HG03039 (cell line): ENCODE measurements around the gene FGD3.

ENCODE experiments used
- ATAC-seq: cut with Tn5 transposase; IDR thresholded peaks from one replicate; pipeline ENCODE4 v1.9.1; 2021; ENCODE audit warnings: mild to moderate bottlenecking, moderate library complexity; ENCODE audit not compliant: unreplicated experiment

Gene FGD3

DNA sequence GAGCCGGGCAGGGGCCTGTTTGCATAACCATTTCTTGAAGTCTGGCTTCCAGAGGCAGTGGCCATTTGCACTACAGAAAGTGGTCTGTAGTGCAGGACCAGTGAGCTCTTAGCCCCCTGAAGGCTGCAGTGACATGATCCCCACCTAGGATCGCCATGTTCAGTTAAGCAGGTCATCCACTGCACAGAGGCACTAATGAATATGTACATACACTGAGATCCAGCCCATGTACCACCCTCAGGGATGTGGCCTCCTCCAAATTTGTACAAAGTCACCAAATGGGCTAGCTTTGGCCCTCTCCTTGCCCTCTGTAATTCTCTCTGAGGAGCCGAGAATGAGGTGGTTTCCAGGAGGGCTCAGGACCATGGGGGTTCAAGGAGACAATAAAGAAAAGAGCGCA lies 102.9 kb downstream of the FGD3 start:
- ATAC-seq, result no peak

DNA sequence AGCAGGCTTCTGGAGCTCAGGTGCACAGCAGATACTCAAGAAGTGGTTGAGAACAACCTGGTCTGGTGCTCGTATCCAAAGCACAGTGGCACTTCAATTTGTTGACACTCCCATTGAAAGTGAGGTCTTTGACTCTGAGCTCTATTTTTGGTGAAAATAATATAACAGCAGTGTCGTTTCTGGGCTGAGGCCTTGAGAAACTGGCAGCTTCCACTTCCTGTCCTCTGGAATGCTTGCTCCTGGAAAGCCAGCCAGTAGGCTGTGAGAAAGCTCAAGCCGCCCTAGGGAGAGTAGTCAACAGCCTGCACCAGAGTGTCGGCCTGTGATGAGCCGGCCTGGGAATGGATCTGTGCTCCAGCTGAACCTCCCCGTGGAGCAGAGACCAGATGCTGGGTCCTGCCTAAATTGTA lies 104.4 kb downstream of the FGD3 start:
- no peak for ATAC-seq

DNA sequence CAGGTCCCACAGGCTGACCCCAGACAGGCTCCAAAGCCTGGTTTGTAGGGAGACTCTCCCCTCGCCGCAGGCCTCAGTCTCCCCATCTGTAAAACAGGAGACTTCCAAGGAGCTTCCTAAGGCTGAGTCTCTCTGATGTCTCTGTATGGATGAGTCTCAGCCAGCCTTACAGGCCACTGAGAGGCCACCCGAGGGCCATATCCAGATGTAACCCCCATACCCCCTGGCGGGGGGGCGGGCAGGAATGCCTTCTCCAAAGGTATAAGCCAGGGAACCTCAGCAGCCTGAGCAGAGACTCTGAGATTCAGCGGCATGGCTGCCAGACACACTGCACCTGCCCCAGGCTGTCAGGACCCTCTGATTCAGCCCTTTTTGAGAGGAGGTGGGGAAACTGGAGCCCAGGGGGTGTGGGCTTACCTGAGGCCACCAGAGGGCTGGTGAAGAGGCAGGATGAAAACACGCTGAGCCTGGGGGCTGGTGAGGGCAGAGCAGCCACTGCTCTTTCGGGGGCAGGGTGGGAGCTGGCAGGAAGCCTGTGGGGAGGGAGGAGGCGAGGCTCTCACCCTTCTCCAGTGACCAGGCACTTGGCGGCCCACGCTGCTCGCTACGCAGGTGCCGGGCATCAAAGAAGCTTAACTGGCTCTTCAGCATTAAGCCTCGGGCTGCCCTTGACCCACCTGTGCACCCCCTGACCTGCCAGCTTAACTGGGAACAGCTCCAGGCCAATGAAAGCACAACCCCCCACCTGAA lies 105.6 kb downstream of the FGD3 start:
- ATAC-seq, result no peak

DNA sequence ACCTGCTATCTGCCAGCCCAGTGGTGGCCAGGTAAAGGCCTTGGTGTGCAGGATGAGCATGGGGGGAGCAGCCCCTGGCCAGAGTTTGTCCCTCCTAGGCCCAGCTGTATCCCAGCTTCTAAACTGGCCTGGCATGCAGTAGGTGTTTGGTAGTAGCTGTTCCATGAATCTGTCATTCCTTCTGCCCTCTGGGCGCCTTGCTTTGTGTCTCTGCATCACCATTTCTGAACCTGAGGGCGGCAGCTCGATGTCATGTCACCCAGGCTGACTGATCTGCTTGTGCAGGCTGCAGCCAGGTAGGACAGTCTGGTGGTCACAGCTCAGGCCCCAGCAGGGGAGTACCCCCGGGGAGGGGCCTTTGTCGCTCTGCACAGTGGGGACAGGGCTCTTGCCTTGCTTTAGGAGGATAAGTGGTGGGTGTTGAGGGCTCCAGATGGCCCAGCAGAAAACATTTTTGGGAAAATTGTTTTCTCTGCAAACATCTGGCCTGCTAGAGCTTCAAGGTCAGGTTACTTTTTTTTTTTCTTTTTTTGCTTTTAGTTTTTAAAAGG lies 106.5 kb downstream of the FGD3 start:
- ATAC-seq, result no peak

DNA sequence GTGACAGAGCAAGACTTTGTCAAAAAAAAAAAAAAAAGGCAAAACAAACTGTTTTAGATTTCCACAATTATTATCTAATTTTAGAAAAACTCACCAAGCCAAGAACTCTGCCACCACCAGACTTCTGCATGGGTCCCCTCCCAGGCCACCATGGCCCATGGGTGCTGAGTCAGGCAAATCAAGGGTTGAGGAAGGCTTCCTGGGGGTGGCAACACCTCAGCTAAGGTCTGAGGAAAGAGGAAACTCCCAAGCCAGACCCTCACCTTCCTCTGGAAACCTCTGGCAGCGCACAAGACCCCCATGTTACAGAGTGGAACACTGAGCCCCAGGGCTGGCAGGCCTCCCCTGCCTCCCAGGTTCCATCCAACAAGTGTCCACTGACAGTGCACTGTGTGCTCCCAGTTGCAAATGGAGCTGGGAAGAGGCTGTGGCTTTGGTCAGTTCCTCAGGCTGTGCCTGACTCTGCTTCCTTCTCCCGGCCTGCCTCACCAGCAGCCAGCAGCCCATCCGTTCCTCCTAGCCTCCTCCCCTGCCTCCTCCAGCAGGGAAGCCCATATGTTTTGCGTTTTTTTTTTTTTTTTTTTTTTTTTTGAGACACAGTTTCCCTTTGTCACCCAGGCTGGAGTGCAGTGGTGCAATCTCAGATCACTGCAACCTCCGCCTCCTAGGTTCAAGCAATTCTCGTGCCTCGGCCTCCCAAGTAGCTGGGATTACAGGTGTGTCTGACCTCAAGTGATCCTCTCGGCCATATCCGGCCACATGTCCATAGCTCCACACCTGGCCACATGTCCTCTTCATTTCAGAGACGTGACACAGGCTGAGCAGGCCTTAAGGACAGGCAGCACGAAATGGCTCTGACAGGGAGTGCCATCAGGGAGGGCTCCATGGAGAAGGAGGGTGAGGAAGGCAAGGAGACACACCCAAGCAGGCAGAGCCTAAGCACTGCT lies 107.7 kb downstream of the FGD3 start:
- ATAC-seq, result no peak

DNA sequence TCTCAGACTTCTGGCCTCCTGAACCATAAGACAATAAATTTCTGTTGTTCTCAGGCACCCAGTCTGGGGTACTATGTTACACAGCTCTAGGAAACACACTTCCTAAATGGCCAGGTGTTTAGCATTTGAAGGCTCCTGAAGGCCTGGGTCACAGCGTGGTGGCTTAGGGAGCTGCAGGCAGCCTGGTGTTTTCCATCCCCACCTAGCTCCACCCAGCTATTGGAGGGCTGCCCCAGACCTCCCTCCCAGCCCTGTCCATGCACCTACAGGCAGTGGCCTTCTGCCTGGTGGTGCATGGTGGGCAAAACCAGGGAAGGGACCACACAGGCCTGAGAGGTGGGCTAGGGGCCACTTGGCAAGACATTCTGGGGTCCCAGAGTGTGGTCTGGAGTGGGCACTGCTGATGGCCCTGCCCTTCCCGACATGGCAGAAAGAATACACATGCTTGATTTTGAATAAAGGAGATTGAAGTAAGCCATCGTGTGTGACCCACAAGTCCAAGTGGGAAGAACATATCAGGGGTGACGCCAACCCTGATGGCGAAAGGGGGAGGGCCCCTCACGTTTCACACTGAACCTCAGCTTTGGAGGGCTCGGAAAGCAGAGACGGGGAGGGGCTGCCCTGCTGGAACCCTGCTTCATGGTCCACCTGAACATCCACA lies 109.8 kb downstream of the FGD3 start:
- ATAC-seq, result no peak

DNA sequence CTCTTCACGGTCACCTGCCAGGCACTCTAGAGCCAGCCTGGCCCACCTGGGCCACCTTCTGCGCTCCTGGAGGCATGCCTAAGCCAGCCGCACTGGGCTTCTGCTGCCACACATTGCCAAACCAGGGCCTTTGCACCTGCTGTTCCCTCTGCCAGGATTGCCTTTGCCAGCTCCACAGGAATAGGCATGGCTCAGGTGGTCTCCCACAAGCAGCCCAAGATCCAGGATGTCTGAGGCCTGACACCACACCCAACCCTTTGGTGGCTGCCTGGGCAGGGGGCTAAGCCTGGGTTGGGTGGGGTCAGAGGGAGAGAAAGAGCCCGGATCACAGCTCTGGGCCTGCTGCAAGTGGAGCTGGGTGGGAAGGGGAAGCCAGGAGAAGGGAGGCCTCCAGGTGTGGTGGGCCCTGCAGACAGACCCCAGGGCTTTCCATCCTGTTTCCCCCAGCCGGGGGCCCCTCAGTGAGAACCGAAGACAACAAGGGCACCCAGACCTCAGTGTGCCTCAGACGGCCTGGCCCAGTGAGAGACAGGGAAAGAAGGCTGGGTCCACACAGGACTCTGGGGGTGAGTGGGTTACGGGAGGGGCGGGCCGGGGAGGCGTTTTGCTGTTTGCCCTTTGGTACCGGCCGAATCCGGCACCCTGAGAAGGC lies 110.5 kb downstream of the FGD3 start:
- ATAC-seq, result no peak

DNA sequence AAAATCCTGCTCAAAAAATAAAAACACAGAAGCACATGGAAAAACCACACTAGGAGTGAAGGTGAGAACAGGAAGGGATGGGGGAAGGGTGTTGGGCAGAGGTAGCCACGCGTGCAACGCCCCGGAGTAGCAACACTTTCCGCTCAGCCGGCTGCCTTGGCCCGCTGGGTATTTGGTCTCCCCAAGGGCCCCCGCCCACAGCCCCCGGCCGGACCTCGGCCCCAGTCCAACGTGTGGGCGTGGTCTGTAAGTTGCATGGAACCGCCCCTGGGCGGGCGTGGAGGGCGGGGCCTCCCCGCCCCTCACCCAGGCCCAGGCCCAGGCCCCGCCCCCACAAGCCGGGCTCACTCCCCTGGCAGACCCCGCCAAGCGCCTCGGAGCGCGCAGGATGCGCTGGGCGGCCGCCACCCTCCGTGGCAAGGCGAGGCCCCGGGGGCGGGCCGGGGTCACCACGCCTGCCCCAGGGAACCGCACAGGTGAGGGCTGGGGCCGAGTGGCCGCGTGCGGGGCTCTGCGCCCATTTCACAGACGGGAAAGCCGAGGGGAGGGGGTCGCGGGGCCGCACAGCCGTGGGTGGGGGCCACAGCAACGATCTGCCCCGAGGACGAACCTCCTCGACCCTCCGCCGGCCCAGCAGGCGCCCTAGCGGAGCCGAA lies 111.2 kb downstream of the FGD3 start, which contains the start of gene SUSD3:
Gene SUSD3 (plus strand): TSS at position 347 of the 656 bp plus-strand sequence. CDS start 42 bp downstream, at position 389.
- ATAC-seq, result peak; percentile 39

DNA sequence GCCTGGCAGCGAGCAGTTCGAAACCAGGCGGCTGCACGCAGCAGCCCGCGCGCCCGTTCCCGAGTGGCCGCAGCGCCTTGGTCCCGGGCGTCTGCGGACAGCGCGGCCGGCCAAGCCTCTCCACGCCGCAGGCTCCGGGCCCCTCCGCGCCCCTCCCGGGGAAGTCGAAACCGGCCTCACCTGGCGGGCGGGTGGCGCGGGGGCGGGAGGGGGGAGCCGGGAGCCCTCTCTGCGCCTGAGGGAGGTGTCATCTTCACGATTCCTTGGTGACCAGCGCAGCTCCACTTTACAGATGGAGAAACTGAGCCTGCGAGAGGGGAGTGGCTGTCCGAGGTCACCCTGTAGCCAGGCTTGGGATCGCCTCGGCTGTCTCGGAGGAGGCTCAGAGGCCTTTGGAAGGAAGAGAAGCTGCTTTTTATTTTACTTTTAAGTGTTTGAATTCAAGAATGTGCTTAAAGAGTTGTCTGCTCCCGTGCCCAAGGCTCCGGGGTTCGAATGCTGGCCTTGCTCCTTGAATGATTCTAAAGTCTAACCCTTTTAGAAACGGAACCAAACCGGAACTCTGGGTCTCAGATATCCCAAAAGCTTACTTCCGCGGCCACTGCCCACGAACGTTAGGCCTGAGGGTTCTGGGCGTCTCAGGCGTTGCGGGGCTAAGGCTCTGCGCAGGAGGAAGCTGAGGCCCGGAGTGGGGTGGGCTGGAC lies 111.8 kb downstream of the FGD3 start:
- ATAC-seq, result no peak

DNA sequence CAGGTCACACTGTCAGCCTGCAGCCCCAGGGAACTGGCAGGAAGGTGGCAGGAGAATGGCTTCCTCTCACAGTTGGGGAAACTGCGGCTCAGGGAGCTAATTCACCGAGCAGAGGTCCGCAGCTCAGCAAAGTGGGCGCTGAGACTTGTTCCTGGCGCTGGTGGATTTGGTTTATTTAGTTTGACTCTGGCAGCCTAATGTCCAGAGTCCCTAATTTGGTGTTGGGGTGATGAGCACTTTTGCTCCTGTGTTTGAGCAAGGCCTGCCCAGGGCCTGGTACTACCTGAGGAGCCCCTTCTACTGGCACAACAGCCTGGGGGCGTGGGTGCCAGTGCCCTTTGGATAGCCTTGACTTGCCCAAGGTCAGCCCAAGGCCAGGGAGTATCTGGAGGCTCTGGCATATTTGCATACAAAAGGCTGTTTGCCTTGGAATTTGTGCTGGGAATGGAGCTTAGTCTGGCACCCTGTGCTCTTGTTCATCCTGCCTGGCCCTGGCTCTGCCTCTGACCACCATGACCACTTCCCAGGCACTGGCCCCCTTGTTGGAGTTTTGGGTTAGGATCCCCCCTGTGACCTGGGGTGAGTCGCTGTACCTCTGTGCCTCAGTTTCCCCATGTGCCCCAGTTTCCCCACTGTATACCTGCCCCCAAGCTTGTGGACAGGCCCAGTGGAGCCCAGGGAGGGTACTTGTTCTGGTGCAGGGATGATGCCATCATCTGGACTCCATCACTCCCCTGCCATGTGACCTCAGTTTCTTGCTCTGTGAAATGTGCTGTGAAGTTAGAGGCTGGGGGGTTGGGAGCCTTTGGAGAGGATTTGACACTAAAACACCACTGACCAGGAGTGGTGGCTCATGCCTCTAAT lies 112.6 kb downstream of the FGD3 start:
- ATAC-seq, result no peak

DNA sequence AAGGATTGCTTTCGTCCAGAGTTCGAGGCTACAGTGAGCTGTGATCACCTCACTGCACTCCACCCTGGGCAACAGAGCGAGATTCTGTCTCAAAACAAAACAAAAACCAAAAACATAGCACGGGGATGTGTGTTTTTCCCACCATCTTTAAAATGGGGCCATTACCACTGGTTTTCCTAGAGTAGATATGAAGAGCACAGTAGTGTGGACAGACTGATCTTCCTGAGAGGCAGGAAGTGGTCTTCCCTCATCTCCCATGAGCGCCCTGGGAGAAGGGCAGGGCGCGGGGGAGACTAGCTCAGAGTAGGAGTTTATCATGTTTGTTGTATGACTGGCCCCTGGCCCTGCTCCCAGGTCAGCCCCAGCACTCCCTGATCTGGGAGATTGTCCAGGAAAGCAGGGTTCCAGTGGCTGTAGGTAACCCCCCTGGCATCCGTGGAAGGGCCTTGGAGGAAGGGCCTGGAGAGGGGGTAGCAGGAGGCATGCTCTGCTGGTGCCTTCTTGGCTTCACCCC lies 113.5 kb downstream of the FGD3 start:
- no peak for ATAC-seq

DNA sequence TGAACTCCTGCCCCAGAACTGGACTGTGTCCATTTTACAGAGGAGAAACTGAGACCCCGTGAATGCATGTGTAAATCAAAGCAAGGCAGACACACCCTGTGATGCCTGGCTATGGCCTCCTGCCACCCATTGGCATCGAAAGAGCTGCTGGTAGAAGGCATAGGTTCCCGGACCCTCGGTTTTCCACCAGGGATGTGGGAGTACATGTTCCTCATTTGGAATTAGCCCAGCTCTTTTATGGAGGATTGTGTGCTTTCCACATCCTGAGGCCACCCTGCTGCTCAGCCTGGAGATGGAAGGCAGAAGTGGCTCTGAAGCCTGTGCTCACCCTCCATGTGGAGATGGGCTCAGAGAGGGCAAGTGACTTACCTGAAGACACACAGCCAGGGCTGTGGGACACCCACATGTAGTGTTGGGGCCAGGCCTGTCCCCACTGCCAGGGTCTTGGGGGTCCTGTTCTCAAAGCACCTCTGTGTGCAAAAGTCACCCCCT lies 114.0 kb downstream of the FGD3 start:
- ATAC-seq, result no peak

DNA sequence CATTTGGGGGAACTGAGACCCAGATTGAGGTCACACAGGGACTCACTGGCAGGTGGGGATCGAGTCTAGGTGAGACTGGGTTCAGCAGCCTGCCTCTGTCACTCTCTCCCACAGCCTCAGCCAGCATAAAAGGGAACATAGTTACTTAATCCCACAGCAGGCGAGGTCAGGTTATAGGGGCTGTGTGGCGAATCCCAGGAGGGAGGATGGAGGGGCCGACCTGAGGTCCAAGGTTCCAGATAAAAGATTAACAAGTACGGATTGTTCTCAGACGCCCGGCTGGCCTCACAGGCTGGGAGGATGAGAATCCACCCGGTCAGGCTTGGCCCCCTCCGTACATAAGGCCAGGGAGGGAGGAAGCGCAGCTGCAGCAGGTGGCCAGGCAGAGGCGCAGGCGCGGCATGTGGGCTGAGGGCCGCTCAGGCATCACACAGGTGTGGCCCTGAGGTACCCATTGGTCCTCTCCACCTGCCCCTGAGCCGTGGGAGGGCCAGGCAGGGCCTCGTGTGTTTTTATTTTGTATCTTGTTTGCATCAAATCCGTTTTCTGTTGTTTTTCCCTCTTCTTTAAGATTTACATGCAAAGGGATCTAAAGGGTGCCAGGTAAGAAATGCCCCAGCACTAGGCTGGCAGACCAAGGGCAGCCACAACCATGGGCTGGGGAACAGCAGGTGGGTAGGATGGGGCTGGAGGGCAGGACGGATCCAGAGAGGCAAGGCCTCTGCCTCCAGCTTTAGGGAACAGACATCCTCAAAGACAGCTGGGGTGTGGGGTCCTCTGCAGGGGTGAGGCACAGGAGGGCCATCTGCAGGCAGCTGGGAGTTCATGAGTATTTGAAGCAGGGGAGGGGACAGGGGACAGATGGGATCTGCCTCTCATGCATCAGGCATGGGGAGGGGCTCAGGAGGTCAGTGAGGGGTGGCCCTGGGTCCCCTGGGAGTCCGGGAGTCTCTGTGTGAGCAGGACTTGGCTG lies 114.8 kb downstream of the FGD3 start:
- ATAC-seq, result no peak

DNA sequence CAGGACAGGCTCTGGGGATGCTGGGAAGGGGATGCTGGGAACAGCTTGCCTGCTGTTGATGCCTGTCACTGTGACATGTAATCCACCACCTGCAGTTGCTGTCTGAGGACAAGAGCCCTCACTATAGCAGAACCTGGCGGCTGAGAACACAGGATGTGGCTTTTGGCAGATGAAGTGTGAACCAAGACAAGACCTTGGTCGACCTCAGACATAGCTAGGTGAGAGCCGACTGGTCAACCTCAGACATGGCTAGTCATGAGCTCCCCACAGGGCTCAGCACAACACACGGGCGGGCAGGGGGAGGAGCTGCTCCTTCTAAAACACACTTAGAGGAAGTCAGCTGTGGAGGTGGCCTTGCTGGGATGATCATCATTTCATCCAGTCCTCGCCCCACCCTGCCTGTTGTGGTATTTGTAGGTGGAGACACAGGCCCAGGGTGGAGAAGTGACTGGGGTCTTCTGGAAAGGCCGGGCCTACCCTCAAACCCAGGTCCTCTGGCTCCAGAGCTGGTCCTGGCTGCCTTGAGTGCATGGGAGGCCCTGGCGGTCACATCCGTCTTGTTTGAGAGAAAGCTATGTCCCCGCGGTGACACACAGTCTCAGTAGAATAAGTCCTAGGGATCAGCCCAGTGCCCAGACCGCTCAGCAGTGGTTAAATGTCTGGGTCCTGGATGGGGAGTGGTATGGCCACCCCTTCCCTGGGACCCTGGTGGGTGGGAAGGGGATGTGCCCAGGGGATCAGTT lies 117.2 kb downstream of the FGD3 start:
- ATAC-seq, result peak; percentile 80

DNA sequence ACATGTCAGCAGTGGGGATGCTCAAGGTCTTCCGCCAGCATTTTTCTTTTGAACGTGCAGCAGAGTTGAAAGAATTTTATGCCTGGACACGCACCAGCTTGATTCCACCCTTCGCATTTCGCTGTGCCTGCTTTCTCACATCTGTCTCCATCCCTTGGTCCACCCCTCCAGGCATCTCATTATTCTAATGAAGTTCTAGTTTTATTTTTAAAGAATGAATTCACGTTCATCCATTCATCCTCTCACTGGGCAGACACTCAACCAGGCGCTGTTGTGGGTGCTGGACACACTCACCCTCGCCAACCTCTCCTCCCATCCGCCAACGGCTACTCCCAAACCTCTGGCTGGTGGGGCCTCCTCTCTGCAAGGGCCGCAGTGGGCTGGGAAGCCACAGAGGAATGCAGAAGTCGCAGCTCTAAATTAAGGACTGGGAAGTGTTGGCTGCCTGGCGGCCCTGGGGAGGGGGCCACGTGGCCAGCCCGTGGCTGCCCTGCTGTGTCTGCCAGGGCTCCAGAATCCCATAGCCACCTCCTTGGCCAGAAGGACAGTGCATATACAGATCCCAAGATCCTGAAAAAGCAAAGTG lies 117.9 kb downstream of the FGD3 start:
- no peak for ATAC-seq
